GM19193 (cell line): Measurements from ENCODE around the gene TREM2.

Experiments used
- POLR2A ChIP-seq: IDR thresholded peaks from 4 replicates; pipeline ENCODE4 v1.6.1; 2011; ENCODE audit not compliant: insufficient read depth, insufficient read length; ENCODE audit errors: extremely low read depth

TREM2 gene

GRCh38 chr6:41167173-41167963 is 4.5 kb upstream of the TREM2 start:
- no peak for TF ChIP-seq POLR2A

GRCh38 chr6:41164551-41165120 is 1.7 kb upstream of the TREM2 start:
- no peak for TF ChIP-seq POLR2A

GRCh38 chr6:41163419-41163717 is 452 bp upstream of the TREM2 start:
- no peak for TF ChIP-seq POLR2A

DNA sequence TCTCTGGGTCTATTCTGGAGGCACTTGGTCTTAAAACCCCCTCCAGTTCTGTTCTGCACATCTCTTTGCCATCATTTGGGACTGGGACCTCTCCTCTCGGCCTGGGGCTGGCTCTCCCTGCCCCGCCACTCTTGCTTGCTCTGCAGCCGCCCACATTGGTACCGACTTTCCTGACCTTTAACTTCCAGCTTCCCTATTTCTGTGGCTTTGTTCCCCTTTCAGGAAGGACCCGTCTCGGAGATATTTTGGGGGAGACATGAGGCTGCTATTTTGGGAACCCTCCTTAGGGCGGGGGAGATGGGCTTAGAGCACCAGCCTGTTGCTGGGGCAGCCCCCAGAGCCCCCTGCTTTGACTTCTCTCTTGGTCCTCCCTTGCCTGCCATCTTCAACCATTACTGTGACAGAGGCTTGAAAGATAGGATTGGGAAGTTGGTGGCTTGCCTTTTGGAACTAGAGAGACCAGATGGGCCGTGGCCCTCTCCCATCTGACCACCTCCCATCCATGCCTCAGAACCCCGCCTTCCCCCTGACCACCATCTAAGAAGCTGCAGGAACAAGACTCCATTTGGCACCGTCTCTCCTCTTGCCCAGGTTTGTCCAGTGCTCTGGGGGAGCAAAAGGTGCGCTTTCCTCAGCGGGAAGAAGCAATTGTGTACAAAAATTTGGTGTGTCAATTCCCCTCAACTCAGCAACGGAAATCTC is 914 bp downstream of the TREM2 start:
- TF ChIP-seq POLR2A, result no peak

DNA sequence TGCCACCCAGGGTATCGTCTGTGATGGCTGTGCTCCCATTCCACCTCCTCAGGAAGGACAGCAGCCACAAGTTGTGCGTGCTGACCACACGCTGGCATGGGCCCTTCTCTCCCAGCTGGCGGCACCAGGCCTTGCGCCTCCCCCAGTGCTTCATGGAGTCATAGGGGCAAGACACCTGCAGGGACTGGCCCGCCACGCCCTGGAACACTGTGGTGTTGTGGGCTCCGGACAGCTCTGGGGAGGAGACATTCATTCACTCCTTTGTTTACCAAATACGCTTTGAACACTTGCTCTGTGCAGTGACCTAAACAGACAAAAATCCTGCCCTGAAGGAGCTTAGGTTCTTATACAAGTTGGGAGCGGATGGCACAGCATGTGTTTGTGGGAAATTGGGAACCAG is 1.5 kb downstream of the TREM2 start:
- TF ChIP-seq POLR2A, result no peak

DNA sequence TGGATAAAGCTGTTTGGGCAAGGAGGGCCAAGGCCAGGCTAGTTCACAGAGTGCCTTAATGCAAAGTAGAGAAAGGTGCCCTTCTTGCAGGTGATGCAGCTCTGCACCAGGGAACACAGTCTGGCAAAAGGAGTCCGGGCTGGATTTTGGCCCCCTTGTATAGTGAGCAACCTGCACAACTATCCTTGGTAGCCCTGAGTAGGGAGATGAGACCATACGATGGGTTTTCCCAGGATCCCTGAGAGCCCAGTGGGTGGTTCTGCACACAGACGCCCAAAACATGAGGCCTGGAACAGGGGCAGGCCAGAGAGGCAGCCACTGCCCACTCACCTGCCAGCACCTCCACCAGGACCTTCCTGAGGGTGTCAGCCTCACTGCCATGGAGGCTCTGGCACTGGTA is 2.0 kb downstream of the TREM2 start:
- TF ChIP-seq POLR2A, result no peak

DNA sequence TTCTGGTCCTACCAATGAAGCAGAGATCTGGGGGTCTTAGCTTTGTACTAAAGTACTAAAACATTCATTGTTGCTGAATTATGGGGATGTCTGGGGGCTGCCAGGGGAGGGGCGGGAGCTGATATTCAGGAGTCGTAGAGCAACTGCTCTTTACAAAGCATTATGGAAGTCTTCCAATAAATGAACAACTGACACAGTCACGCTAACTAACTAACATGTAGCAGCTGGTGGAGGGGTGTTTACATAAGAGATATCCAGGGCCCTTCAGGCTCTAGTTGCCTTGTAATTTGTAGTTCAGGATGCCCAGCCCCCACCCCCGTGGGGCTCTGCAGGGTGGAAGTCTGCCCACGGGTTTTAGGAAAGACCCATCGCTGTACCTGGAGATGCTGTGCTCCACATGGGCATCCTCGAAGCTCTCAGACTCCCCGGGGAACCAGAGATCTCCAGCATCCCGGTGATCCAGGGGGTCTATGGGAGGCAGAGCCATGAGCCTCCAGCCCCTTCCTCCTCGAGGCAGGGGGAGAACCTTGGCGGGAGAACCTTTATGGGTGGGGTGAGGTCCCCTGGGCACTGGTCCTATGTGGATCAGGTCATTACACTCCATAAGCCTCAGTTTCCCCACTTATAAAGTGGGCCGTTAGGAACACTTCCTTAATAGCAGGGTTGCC is 3.4 kb downstream of the TREM2 start:
- TF ChIP-seq POLR2A, result no peak

GRCh38 chr6:41157323-41157722 is 5.6 kb downstream of the TREM2 start:
- no peak for TF ChIP-seq POLR2A

DNA sequence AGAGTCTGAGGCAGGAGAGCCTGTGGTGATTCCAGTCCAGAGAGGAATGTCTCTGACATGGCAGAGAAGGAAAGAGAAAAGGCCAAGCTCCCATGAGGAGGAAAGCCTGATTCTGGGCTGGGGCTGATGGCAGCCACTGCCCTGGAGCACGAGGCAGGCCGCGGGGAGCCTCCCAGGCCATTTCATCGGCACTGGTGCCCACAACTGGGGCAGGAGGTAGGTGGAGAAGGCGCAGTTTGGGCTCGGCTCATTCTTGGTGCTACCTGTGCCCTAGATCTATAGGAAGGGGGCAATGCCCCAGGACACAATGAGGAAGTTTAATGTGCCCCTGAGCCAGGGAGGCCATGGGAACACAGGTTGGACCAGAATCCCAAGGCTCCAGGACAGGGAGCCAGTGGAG is 6.1 kb downstream of the TREM2 start:
- TF ChIP-seq POLR2A, result no peak

DNA sequence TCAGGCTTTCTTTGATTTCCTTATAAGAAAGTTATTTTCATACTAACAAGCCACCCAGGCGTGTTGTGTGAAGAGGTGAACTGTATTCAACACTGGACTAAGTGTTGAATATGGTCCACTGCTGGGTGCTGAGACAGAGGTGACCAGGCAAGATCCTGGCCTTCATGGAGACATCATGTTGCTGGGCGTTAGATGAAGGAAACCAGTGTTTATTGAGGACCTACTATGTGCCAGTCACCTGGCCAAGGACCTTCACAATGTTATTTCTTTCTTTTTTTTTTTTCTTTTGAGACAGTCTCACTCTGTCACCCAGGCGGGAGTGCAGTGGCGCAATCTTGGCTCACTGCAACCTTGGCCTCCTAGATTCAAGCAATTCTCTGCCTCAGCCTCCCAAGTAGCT is 6.9 kb downstream of the TREM2 start:
- no peak for TF ChIP-seq POLR2A

DNA sequence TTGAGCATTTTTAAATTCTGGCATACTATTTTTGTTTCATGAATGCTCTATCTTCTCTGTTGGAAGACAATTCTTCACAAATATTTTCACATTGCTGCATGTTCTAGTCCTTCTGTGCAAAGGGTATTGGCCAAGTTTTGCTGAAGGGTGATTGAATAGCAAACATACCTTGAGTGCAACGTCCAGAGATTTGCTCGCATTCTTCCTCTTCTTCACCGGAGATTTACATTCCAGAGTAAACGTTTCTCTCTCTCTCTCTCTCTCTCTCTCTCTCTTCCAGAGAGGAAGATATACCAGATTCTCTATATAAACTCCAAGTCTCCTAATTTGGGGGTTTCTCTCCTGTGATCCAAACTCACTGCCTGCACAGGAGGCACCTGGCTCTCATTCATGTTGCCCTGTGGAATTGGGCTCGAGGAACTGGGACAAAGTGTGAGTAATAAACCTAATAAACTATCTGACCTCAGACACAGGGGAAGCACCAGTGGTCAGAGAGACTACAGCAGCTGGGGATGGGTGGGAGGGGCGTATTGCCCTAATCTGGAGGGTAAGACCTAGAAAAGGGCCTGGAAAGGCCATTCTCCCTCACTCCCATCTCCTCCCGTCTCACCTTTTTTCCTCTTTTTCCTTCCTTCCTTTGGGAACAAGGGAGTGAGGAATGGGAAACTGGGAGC is 7.6 kb downstream of the TREM2 start:
- TF ChIP-seq POLR2A, result no peak

GRCh38 chr6:41153992-41154625 is 8.8 kb downstream of the TREM2 start, which contains the start of gene TREML1:
Gene TREML1, minus strand, starts transcription at chr6:41154347. Its CDS starts 59 bp downstream, at chr6:41154288.
- TF ChIP-seq POLR2A, result no peak

- TF ChIP-seq POLR2A, result no peak
Measured at GRCh38 chr6:41153451-41153850, 9.5 kb downstream of the TREM2 start.

- TF ChIP-seq POLR2A, result no peak
Measured at GRCh38 chr6:41150671-41151070, 12.2 kb downstream of the TREM2 start.

- TF ChIP-seq POLR2A, result no peak
Measured at GRCh38 chr6:41147917-41148316, 15.0 kb downstream of the TREM2 start.

- TF ChIP-seq POLR2A, result no peak
Measured at GRCh38 chr6:41136911-41137310, 26.0 kb downstream of the TREM2 start.
